Left lung (tissue), 10 donors: ENCODE results near the gene KLHL1. TPM values are rescaled to one million over a fixed set of nuclear protein-coding genes. Genes with fewer than 3 reads are reported as not detected.
A peak's percentile ranks its signal among the peaks of the same experiment; 100 is the strongest.

ENCODE experiments used
- ATAC-seq: fragments of 200-7000 bp; cut with Tn5 transposase; one replicate; pipeline ENCODE4 v1.9.1; 2020; ENCODE audit warnings: moderate library complexity
- DNase-seq, 4 donors: peaks; one replicate each; pipeline ENCODE4 v3.0.0-alpha.2; 2013 to 2020
- H3K27ac ChIP-seq, 2 donors: fragments of 200-600 bp; sonication (generic) in 1 of 2; one replicate each; pipeline versions ENCODE4 v1.5.0 to v1.8.0; 2020 to 2021
- H3K27me3 ChIP-seq, 2 donors: fragments of 200-600 bp; sonication (generic) in 1 of 2; one replicate each; pipeline versions ENCODE4 v1.5.0 to v1.8.0; 2020 to 2021
- H3K36me3 ChIP-seq, 2 donors: fragments of 200-600 bp; sonication (generic) in 1 of 2; one replicate each; pipeline versions ENCODE4 v1.5.0 to v1.8.0; 2020 to 2021
- H3K4me1 ChIP-seq, 2 donors: fragments of 200-600 bp; one replicate each; pipeline ENCODE4 v1.8.0; 2021
- H3K4me3 ChIP-seq, 2 donors: fragments of 200-600 bp; sonication (generic) in 1 of 2; one replicate each; pipeline versions ENCODE4 v1.5.0 to v1.8.0; 2020 to 2021; ENCODE audit warnings: mild to moderate bottlenecking in 1 of 2
- H3K9me3 ChIP-seq, 2 donors: fragments of 200-600 bp; sonication (generic) in 1 of 2; one replicate each; pipeline versions ENCODE4 v1.5.0 to v1.8.0; 2020 to 2021
- CTCF ChIP-seq, 2 donors: fragments of 200-600 bp; sonication (generic) in 1 of 2; IDR thresholded peaks; one replicate each; pipeline versions ENCODE4 v1.5.0 to v1.8.0; 2021; ENCODE audit warnings: antibody characterized with exemption in 2 of 2
- intact Hi-C, 2 donors: fragments of 100-400 bp; cut with DNase I; formaldehyde crosslinking; loops; one replicate each; pipeline versions ENCODE4 v1.11.2 to v1.14.2; 2022
- polyA plus RNA-seq, 6 donors: library from polyadenylated mRNA; unstranded; fragments of 120-200 nt; gene quantifications; one replicate each; pipeline ENCODE4 v1.2.1, GENCODE V29; 2013; ENCODE audit not compliant: insufficient read length in 6 of 6
- total RNA-seq, 2 donors: library from RNA; stranded (reverse); fragmentation: NEBNext Ultra II Directional; extraction: Animal tissue kit (Norgen Biotek cat#: 25700); gene quantifications; one replicate each; pipeline ENCODE4 v1.2.1, GENCODE V29; 2021
- donor health status: DM: no; HTN: yes; CAD: no.
- donor health status: DM: no; HTN: no; CAD: no.

Gene KLHL1
- total and polyA plus RNA-seq, 8 donors: 0.06 TPM; not detected in 4

DNA sequence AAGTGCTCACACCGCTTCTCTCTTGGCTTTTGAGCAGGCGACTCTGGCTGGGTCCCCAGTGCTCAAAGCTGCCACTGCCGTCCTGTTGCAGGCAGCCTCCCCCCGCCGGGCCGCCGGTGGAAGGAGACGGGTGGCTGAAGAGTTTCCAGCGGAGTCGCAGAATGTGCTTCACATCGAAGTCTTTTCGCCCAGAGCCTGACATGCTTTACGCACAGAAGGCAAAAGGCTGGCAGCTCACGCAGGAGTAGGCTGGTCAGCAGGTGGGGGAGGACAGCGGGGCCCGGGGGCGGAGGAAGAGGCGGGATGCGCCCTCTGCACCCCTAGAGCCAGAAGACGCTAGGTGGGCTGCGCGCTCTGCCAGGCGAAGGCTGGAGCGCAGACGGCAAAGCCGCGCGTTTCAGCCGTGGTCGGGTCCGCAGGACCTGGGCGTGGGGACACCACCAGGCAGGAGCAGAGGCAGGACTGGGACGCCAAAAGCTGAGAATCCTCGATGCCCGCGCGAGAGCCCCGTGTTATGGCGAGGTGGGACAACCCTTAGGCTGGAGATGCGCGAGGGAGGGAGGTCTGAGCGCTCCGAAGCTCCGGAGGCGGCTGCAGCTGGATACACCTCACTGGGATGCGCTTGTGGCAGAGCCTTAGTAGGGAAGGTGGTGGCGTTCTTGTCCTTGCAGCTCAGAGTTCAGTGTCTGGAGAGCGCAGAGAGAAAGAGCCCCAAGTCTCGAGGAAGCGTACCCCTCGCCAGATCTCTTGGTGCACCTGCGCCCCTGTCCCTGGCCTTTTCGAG lies 562 bp downstream of the KLHL1 start, which contains the start of gene ATXN8OS:
Gene ATXN8OS, plus strand, starts transcription at position 329 of the 784 bp plus-strand sequence.
- peaks cover 0 to 16% of the 10 kb centered on the region in 2 donors for H3K27me3 ChIP-seq
- no peaks in the 10 kb centered on the region for H3K4me1 ChIP-seq

GRCh38 chr13:70107125-70107497 lies 1.1 kb downstream of the KLHL1 start:
- no peak for TF ChIP-seq CTCF (IDR thresholded peaks at IDR 0.05)
- Histone ChIP-seq H3K36me3 (no peaks in the 10 kb centered on the region), H3K4me1 (no peaks in the 10 kb centered on the region), H3K9me3 (no peaks in the 10 kb centered on the region), H3K27ac (no peak overlapping the region), H3K27me3 (peaks cover 0 to 16% of the 10 kb centered on the region in 2 donors), H3K4me3 (no peak overlapping the region)
- ATAC-seq (no peak), DNase-seq (no peak)
- intact Hi-C loops: no loop called here

More for the DNA sequence above, 562 bp downstream of the KLHL1 start, which contains the start of gene ATXN8OS:
- no peaks in the 10 kb centered on the region for H3K36me3 ChIP-seq
- H3K9me3 ChIP-seq: no peaks in the 10 kb centered on the region
- no peak for TF ChIP-seq CTCF (IDR thresholded peaks at IDR 0.05)
- no peak within 1 kb of the TSS for H3K4me3 ChIP-seq
- no peak within 1 kb of the TSS for H3K27ac ChIP-seq
- DNase-seq: peak in 1 of 4 donors; percentile 73
- ATAC-seq: no peak
- intact Hi-C loops: no loop called here

GRCh38 chr13:70104481-70104880 lies 3.8 kb downstream of the KLHL1 start:
- no peak for ATAC-seq
- DNase-seq: no peak
- intact Hi-C loops: no loop called here
- no peaks in the 10 kb centered on the region for H3K9me3 ChIP-seq
- TF ChIP-seq CTCF (IDR thresholded peaks at IDR 0.05): no peak
- no peak overlapping the region for H3K27ac ChIP-seq
- H3K36me3 ChIP-seq: no peaks in the 10 kb centered on the region
- peaks cover 0 to 16% of the 10 kb centered on the region in 2 donors for H3K27me3 ChIP-seq
- H3K4me3 ChIP-seq: no peak overlapping the region
- no peaks in the 10 kb centered on the region for H3K4me1 ChIP-seq

- no peak overlapping the region for H3K4me3 ChIP-seq
- no peaks in the 10 kb centered on the region for H3K9me3 ChIP-seq
- ATAC-seq (no peak), DNase-seq (no peak)
- no peak for TF ChIP-seq CTCF (IDR thresholded peaks at IDR 0.05)
- H3K27ac ChIP-seq: no peak overlapping the region
- intact Hi-C loops: no loop called here
- no peaks in the 10 kb centered on the region for H3K36me3 ChIP-seq
- H3K27me3 ChIP-seq: no peaks in the 10 kb centered on the region
- no peaks in the 10 kb centered on the region for H3K4me1 ChIP-seq
Observed at GRCh38 chr13:70098669-70099068, 9.6 kb downstream of the KLHL1 start.

GRCh38 chr13:70090036-70090723 lies 18.1 kb downstream of the KLHL1 start:
- H3K4me1 ChIP-seq: no peaks in the 10 kb centered on the region
- TF ChIP-seq CTCF (IDR thresholded peaks at IDR 0.05): no peak
- H3K4me3 ChIP-seq: no peak overlapping the region
- no peak overlapping the region for H3K27ac ChIP-seq
- H3K36me3 ChIP-seq: no peaks in the 10 kb centered on the region
- no peak for DNase-seq
- intact Hi-C loops: no loop called here
- no peaks in the 10 kb centered on the region for H3K27me3 ChIP-seq
- no peak for ATAC-seq
- no peaks in the 10 kb centered on the region for H3K9me3 ChIP-seq
